ENCODE measurements around the gene ACVR1B. TPM values are rescaled to one million over a fixed set of nuclear protein-coding genes. Genes with fewer than 3 reads are reported as not detected.

ACVR1B gene
- total and polyA plus RNA-seq, 2 of the 8 experiments (the other 6 are each of a cell fraction or from before 2014, with no cell fraction given): 16.0 to 19.2 TPM

- TF ChIP-seq EZH2 (IDR thresholded peaks at IDR 0.05; ENCODE audit: low read depth, low read length, severe bottlenecking) (no peak), NANOG (IDR thresholded peaks at IDR 0.05; ENCODE audit: insufficient read depth, low read depth, low read length, poor library complexity, severe bottlenecking) (no peak), SP2 (IDR thresholded peaks at IDR 0.05; ENCODE audit: low read length) (no peak)
Measured at GRCh38 chr12:52045794-52046199, 94.3 kb downstream of the ACVR1B start (continued).

Small RNAs within 50 kb of the gene (small RNA-seq; reads per million reads assigned to genes)
- gene RNU6-574P (ENCODE audit: insufficient read depth): not detected

Other genes starting within 250 kb of the ACVR1B start
- gene FIGNL2, start 103.0 kb upstream of the ACVR1B start, total RNA-seq (2021; fragmentation: NEBNext Ultra II Directional; extraction: Animal tissue kit (Norgen Biotek cat#: 25700)): 6.5 and 7.5 TPM in 2 replicates
- gene FIGNL2, start 103.0 kb upstream of the ACVR1B start, polyA plus RNA-seq (2011; rRNA removed): 7.1 and 10.9 TPM in 2 replicates
- 0.19 and 0.41 TPM in 2 replicates for gene ANKRD33, start 63.6 kb upstream of the ACVR1B start, total RNA-seq (2021; fragmentation: NEBNext Ultra II Directional; extraction: Animal tissue kit (Norgen Biotek cat#: 25700))
- 0.53 and 1.5 TPM in 2 replicates for gene ANKRD33, start 63.6 kb upstream of the ACVR1B start, polyA plus RNA-seq (2011; rRNA removed)
- gene ACVRL1, start 44.2 kb upstream of the ACVR1B start, total RNA-seq (2021; fragmentation: NEBNext Ultra II Directional; extraction: Animal tissue kit (Norgen Biotek cat#: 25700)): 0.09 TPM in 1 of 2 replicates, not detected in the other
- gene ACVRL1, start 44.2 kb upstream of the ACVR1B start, polyA plus RNA-seq (2011; rRNA removed): 0.35 and 0.50 TPM in 2 replicates
- gene TAMALIN, start 55.2 kb downstream of the ACVR1B start, total RNA-seq (2021; fragmentation: NEBNext Ultra II Directional; extraction: Animal tissue kit (Norgen Biotek cat#: 25700)): 4.1 and 4.9 TPM in 2 replicates
- gene TAMALIN, start 55.2 kb downstream of the ACVR1B start, polyA plus RNA-seq (2011; rRNA removed): 2.6 and 3.2 TPM in 2 replicates
- 18.7 and 19.3 TPM in 2 replicates for gene NR4A1, start 99.7 kb downstream of the ACVR1B start, total RNA-seq (2021; fragmentation: NEBNext Ultra II Directional; extraction: Animal tissue kit (Norgen Biotek cat#: 25700))
- gene NR4A1, start 99.7 kb downstream of the ACVR1B start, polyA plus RNA-seq (2011; rRNA removed): 23.3 and 36.0 TPM in 2 replicates
- 48.9 and 49.8 TPM in 2 replicates for gene ATG101, start 118.3 kb downstream of the ACVR1B start, total RNA-seq (2021; fragmentation: NEBNext Ultra II Directional; extraction: Animal tissue kit (Norgen Biotek cat#: 25700))
- gene ATG101, start 118.3 kb downstream of the ACVR1B start, polyA plus RNA-seq (2011; rRNA removed): 55.9 and 64.9 TPM in 2 replicates
- gene SMIM41, start 128.0 kb downstream of the ACVR1B start, total RNA-seq (2021; fragmentation: NEBNext Ultra II Directional; extraction: Animal tissue kit (Norgen Biotek cat#: 25700)): 0.28 and 0.31 TPM in 2 replicates
- 0.91 and 0.98 TPM in 2 replicates for gene SMIM41, start 128.0 kb downstream of the ACVR1B start, polyA plus RNA-seq (2011; rRNA removed)
- gene KRT80, start 240.3 kb downstream of the ACVR1B start, total RNA-seq (2021; fragmentation: NEBNext Ultra II Directional; extraction: Animal tissue kit (Norgen Biotek cat#: 25700)): 0.08 TPM in 1 of 2 replicates, not detected in the other
- gene KRT80, start 240.3 kb downstream of the ACVR1B start, polyA plus RNA-seq (2011; rRNA removed): 0.05 and 0.06 TPM in 2 replicates